Measurements from ENCODE around the gene TDRKH.

The TDRKH gene

GRCh38 chr1:151834239-151834638 lies 43.9 kb upstream of the TDRKH start:
- no peak overlapping the region for H3K14ac ChIP-seq (ENCODE audit: low read length)
- no peak overlapping the region for H2AFZ ChIP-seq (ENCODE audit: insufficient read depth, low read length, poor library complexity)
- DNase-seq = no peak
- no peak overlapping the region for H2BK5ac ChIP-seq (ENCODE audit: low read depth, low read length, poor library complexity)
- no peak overlapping the region for H3K27ac ChIP-seq (ENCODE audit: low read depth, low read length)
- no peaks in the 10 kb centered on the region for H3K36me3 ChIP-seq (ENCODE audit: control insufficient read depth in 1 of 2, insufficient read depth in 2 of 2, low read length in 2 of 2)
- H3K4me3 ChIP-seq (ENCODE audit: low read depth, low read length) = no peak overlapping the region
- peak overlapping the region; percentile 11 for H2BK12ac ChIP-seq (ENCODE audit: low read length)
- peaks cover 14% of the 10 kb centered on the region for H3K79me1 ChIP-seq (ENCODE audit: low read length)
- H3K79me2 ChIP-seq (ENCODE audit: control insufficient read depth, insufficient read depth, low read length, poor library complexity) = peaks cover 5% of the 10 kb centered on the region
- no peak overlapping the region for H2AK5ac ChIP-seq (ENCODE audit: low read length)
- no peak overlapping the region for H3K9ac ChIP-seq (ENCODE audit: low read length)
- H4K12ac ChIP-seq (ENCODE audit: low read depth, low read length) = no peak overlapping the region
- peaks cover 2% of the 10 kb centered on the region for H3K9me3 ChIP-seq (ENCODE audit: insufficient read depth, low read depth, low read length)
- H3K18ac ChIP-seq (ENCODE audit: low read length) = no peak overlapping the region
- H3K27me3 ChIP-seq (ENCODE audit: insufficient read depth, low read length) = peaks cover 18% of the 10 kb centered on the region
- no peak overlapping the region for H3K4me2 ChIP-seq (ENCODE audit: low read length)
- H2BK120ac ChIP-seq (ENCODE audit: insufficient read depth, low read length, poor library complexity) = no peak overlapping the region
- peaks cover 18 to 20% of the 10 kb centered on the region in 2 experiments for H3K4me1 ChIP-seq (ENCODE audit: control insufficient read depth in 1 of 2, insufficient read depth in 2 of 2, low read length in 2 of 2)
- no peak overlapping the region for H3K4ac ChIP-seq (ENCODE audit: low read depth, low read length)
- no peak overlapping the region for H3K23ac ChIP-seq (ENCODE audit: low read length)
- H4K91ac ChIP-seq (ENCODE audit: low read depth, low read length) = peak overlapping the region; percentile 32
- no CpG with 5 or more reads among the region's 3 CpGs for WGBS (ENCODE audit: extremely low coverage, insufficient coverage, insufficient read length)
- no peak overlapping the region for H4K8ac ChIP-seq (ENCODE audit: low read depth, low read length)

DNA sequence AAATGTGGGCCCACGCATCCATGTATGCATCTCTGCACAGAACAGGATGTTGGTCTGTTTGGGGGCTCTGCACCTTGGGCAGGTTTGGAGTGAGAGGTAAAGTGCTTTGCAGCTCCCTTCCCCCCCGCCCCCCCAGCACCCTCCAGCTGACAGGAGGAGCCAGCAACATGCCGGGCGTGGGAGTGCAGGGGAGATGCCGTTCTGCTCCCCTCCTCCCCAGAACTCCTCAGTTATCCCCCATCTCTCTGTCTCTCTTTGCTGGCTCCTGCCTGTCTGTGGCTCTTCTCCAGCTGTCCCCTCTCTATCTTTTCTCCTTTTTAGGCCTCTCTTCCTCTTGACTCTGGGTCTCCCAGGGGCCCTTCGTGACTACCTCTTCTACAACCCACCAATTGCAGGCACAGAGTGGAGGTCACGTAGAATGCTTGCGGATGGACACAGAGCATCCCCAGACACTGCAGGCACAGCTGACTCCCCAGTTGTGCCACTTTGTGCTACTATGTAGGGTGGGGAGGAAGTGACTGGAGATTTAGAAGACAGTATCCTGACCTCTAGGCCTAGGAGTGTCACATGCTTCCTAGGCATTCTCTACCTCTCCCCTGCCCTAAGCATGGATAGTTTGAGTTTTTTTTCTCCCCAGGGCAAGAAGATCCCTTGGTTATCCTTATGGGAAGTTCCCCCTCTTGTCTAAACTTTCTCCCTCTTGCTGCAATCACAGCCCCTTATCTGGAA lies 43.0 kb upstream of the TDRKH start:
- H3K4ac ChIP-seq (ENCODE audit: low read depth, low read length) = no peak overlapping the region
- H3K4me2 ChIP-seq (ENCODE audit: low read length) = no peak overlapping the region
- H3K79me1 ChIP-seq (ENCODE audit: low read length) = peaks cover 10% of the 10 kb centered on the region
- no peak overlapping the region for H3K14ac ChIP-seq (ENCODE audit: low read length)
- H3K9ac ChIP-seq (ENCODE audit: low read length) = no peak overlapping the region
- H3K27me3 ChIP-seq (ENCODE audit: insufficient read depth, low read length) = peaks cover 9% of the 10 kb centered on the region
- no peak overlapping the region for H3K23ac ChIP-seq (ENCODE audit: low read length)
- no peak overlapping the region for H4K12ac ChIP-seq (ENCODE audit: low read depth, low read length)
- H3K36me3 ChIP-seq (ENCODE audit: control insufficient read depth in 1 of 2, insufficient read depth in 2 of 2, low read length in 2 of 2) = no peaks in the 10 kb centered on the region
- no peak overlapping the region for H2BK12ac ChIP-seq (ENCODE audit: low read length)
- no peak for DNase-seq
- H3K27ac ChIP-seq (ENCODE audit: low read depth, low read length) = no peak overlapping the region
- no peak overlapping the region for H4K91ac ChIP-seq (ENCODE audit: low read depth, low read length)
- no peak overlapping the region for H2AK5ac ChIP-seq (ENCODE audit: low read length)
- WGBS (ENCODE audit: extremely low coverage, insufficient coverage, insufficient read length) = no CpG with 5 or more reads among the region's 8 CpGs
- H2BK5ac ChIP-seq (ENCODE audit: low read depth, low read length, poor library complexity) = no peak overlapping the region
- H4K8ac ChIP-seq (ENCODE audit: low read depth, low read length) = no peak overlapping the region
- peaks cover 11% of the 10 kb centered on the region in 2 experiments for H3K4me1 ChIP-seq (ENCODE audit: control insufficient read depth in 1 of 2, insufficient read depth in 2 of 2, low read length in 2 of 2)
- no peak overlapping the region for H2AFZ ChIP-seq (ENCODE audit: insufficient read depth, low read length, poor library complexity)
- H3K79me2 ChIP-seq (ENCODE audit: control insufficient read depth, insufficient read depth, low read length, poor library complexity) = peaks cover 2% of the 10 kb centered on the region
- no peak overlapping the region for H2BK120ac ChIP-seq (ENCODE audit: insufficient read depth, low read length, poor library complexity)
- H3K18ac ChIP-seq (ENCODE audit: low read length) = no peak overlapping the region
- no peaks in the 10 kb centered on the region for H3K9me3 ChIP-seq (ENCODE audit: insufficient read depth, low read depth, low read length)
- no peak overlapping the region for H3K4me3 ChIP-seq (ENCODE audit: low read depth, low read length)

- Histone ChIP-seq H4K91ac (ENCODE audit: low read depth, low read length) (no peak overlapping the region), H3K23ac (ENCODE audit: low read length) (no peak overlapping the region), H4K8ac (ENCODE audit: low read depth, low read length) (no peak overlapping the region), H4K12ac (ENCODE audit: low read depth, low read length) (no peak overlapping the region), H3K9me3 (ENCODE audit: insufficient read depth, low read depth, low read length) (no peaks in the 10 kb centered on the region), H3K9ac (ENCODE audit: low read length) (no peak overlapping the region), H3K27ac (ENCODE audit: low read depth, low read length) (no peak overlapping the region), H2BK12ac (ENCODE audit: low read length) (no peak overlapping the region), H3K4ac (ENCODE audit: low read depth, low read length) (no peak overlapping the region), H3K4me2 (ENCODE audit: low read length) (no peak overlapping the region), H3K18ac (ENCODE audit: low read length) (no peak overlapping the region), H3K4me1 (ENCODE audit: control insufficient read depth in 1 of 2, insufficient read depth in 2 of 2, low read length in 2 of 2) (peaks cover 4 to 5% of the 10 kb centered on the region in 2 experiments), H2BK5ac (ENCODE audit: low read depth, low read length, poor library complexity) (no peak overlapping the region), H3K14ac (ENCODE audit: low read length) (no peak overlapping the region), H3K27me3 (ENCODE audit: insufficient read depth, low read length) (no peaks in the 10 kb centered on the region), H3K4me3 (ENCODE audit: low read depth, low read length) (no peak overlapping the region), H3K79me1 (ENCODE audit: low read length) (peaks cover 3% of the 10 kb centered on the region), H2AK5ac (ENCODE audit: low read length) (no peak overlapping the region), H3K36me3 (ENCODE audit: control insufficient read depth in 1 of 2, insufficient read depth in 2 of 2, low read length in 2 of 2) (no peaks in the 10 kb centered on the region), H2AFZ (ENCODE audit: insufficient read depth, low read length, poor library complexity) (no peak overlapping the region), H3K79me2 (ENCODE audit: control insufficient read depth, insufficient read depth, low read length, poor library complexity) (no peaks in the 10 kb centered on the region), H2BK120ac (ENCODE audit: insufficient read depth, low read length, poor library complexity) (no peak overlapping the region)
- no peak for DNase-seq
- WGBS (ENCODE audit: extremely low coverage, insufficient coverage, insufficient read length) = no CpG with 5 or more reads among the region's 10 CpGs
Measured at GRCh38 chr1:151832318-151832980, 42.1 kb upstream of the TDRKH start.

DNA sequence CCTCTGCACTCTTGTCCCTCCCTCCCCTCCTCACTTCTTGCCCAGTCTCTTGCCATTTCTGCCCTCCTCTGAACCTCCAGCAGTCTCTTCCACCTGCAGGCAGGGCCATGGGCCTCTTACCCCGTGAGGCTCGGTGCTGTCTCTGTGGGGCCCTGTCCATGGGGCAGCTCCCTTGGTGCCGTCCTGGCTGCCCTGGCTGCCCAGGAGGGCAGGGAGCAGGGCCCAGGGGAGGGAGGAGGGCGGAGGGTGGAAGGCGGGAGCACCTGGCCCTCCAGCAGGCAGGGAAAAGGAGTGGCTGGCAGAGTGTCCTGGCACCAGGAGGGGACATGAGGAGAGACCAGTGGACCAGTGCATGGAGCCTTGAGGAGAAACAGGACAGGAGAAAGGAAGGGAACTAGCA lies 41.3 kb upstream of the TDRKH start, which contains the start of gene RORC:
Gene RORC, minus strand, starts transcription at position 198 of the 400 bp plus-strand sequence. Its CDS starts 38 bp downstream, at position 160.
- Histone ChIP-seq H3K4me2 (ENCODE audit: low read length) (no peak within 1 kb of the TSS), H2AK5ac (ENCODE audit: low read length) (no peak within 1 kb of the TSS), H3K36me3 (ENCODE audit: control insufficient read depth in 1 of 2, insufficient read depth in 2 of 2, low read length in 2 of 2) (no peaks in the 10 kb centered on the region), H3K4me3 (ENCODE audit: low read depth, low read length) (no peak within 1 kb of the TSS), H2BK120ac (ENCODE audit: insufficient read depth, low read length, poor library complexity) (no peak within 1 kb of the TSS), H3K9me3 (ENCODE audit: insufficient read depth, low read depth, low read length) (no peaks in the 10 kb centered on the region), H3K23ac (ENCODE audit: low read length) (no peak within 1 kb of the TSS), H3K27ac (ENCODE audit: low read depth, low read length) (no peak within 1 kb of the TSS), H4K12ac (ENCODE audit: low read depth, low read length) (no peak within 1 kb of the TSS), H2BK12ac (ENCODE audit: low read length) (no peak within 1 kb of the TSS), H3K79me1 (ENCODE audit: low read length) (peaks cover 1% of the 10 kb centered on the region), H2BK5ac (ENCODE audit: low read depth, low read length, poor library complexity) (no peak within 1 kb of the TSS), H2AFZ (ENCODE audit: insufficient read depth, low read length, poor library complexity) (no peak within 1 kb of the TSS), H3K27me3 (ENCODE audit: insufficient read depth, low read length) (no peaks in the 10 kb centered on the region), H3K79me2 (ENCODE audit: control insufficient read depth, insufficient read depth, low read length, poor library complexity) (no peaks in the 10 kb centered on the region), H3K9ac (ENCODE audit: low read length) (no peak within 1 kb of the TSS), H3K4ac (ENCODE audit: low read depth, low read length) (no peak within 1 kb of the TSS), H4K8ac (ENCODE audit: low read depth, low read length) (no peak within 1 kb of the TSS), H3K14ac (ENCODE audit: low read length) (no peak within 1 kb of the TSS), H3K18ac (ENCODE audit: low read length) (no peak within 1 kb of the TSS), H4K91ac (ENCODE audit: low read depth, low read length) (no peak within 1 kb of the TSS), H3K4me1 (ENCODE audit: control insufficient read depth in 1 of 2, insufficient read depth in 2 of 2, low read length in 2 of 2) (peaks cover under 1 to 2% of the 10 kb centered on the region in 2 experiments)
- no CpG with 5 or more reads among the region's 5 CpGs for WGBS (ENCODE audit: extremely low coverage, insufficient coverage, insufficient read length)
- DNase-seq = no peak

Data from trophoblast cell (in vitro differentiated cells and primary cell).